Head of caudate nucleus (tissue), 42 donors: Measurements from ENCODE around the gene ZNF134.

Experiments
- DNase-seq, 42 donors: peaks; one replicate each; pipeline versions ENCODE4 v3.0.0 to v3.0.0-alpha.2; 2020 to 2021; ENCODE audit warnings: mixed read lengths in 7 of 42
- intact Hi-C: fragments of 100-400 bp; cut with DNase I; formaldehyde crosslinking; loops from one replicate; pipeline ENCODE4 v1.15.0; 2022

ZNF134 gene

DNA sequence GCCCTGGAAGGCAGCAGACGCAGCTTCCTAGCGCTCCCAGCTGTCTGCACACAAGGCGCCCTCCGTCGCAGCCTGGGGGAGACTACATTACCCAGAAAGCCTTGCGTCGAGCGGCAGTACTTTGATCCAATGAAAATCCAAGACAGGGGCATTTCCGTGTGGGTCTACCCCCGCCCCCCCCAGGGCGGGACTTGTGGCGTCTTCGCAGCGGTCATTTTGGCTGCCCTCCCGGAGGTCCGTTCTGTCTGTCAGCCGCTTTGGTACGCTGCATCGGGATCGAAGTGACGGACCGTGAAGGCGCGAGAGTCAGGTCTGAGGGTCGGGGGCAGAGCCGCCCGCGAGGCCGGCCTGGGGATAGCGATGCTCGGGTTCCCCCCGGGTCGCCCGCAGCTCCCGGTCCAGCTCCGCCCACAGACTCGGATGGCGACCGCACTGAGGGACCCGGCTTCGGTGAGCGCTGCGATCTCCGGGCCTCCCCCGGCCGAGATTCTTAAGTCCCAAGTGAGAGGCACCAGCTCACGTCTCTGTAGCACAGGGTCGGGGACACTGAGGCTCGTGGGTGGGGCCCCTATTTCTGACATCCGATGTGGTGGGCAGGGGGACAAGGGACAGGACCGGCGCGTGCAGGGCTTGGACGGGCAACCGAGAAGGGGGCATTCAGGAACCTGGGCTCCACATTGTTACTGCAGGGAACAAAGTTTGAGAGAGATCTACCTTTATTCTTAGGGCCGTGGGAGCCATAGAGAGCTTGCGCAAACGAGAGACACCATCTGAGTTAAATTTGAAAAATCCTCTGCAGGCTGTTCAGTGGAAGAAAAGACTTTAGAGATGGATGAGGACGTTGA is 19.2 kb downstream of the ZNF134 start, which contains the start of gene ZNF211:
Gene ZNF211 (plus strand): TSS at position 182 of the 845 bp plus-strand sequence. CDS start 179 bp downstream, at position 361.
- peak; percentile 90 to 97 (median 94) for DNase-seq
- intact Hi-C loops: loop anchor here (10.0 kb wide), 1 partner anchor 58 kb away; the partner anchor contains the start of gene ZNF416

- DNase-seq: peak in 1 of 42 donors; percentile 6
- intact Hi-C loops: loop anchor here (10.0 kb wide), 1 partner anchor 59 kb away; the partner anchor contains the start of gene ZNF416
Observed at GRCh38 chr19:57633832-57634131, 19.7 kb downstream of the ZNF134 start.

- intact Hi-C loops: loop anchor here (10.0 kb wide), 1 partner anchor 63 kb away; the partner anchor contains the start of gene ZNF416
- no peak for DNase-seq
Observed at GRCh38 chr19:57637379-57637778, 23.3 kb downstream of the ZNF134 start.

DNA sequence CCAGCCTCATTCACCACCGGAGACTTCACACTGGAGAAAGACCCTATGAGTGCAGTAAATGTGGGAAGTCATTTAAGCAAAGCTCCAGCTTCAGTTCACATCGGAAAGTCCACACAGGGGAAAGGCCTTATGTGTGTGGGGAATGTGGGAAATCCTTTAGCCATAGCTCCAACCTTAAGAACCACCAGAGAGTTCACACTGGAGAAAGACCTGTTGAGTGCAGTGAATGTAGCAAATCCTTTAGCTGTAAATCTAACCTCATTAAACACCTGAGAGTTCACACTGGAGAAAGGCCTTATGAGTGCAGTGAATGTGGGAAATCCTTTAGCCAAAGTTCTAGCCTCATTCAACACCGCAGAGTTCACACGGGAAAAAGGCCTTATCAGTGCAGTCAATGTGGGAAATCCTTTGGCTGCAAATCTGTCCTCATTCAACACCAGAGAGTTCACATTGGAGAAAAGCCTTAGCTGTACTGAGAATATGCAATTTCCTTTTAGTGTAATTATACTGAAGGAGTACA is 27.7 kb downstream of the ZNF134 start:
- no peak for DNase-seq
- intact Hi-C loops: no loop called here

- DNase-seq: peak in 1 of 42 donors; percentile 37
- intact Hi-C loops: no loop called here
Observed at GRCh38 chr19:57642396-57643046, 28.5 kb downstream of the ZNF134 start.

- intact Hi-C loops: no loop called here
Observed at GRCh38 chr19:57643734-57644133, 29.7 kb downstream of the ZNF134 start.

GRCh38 chr19:57648331-57649003 is 34.4 kb downstream of the ZNF134 start:
- DNase-seq: peak in 9 of 42 donors; percentile 7 to 56 (median 25)
- intact Hi-C loops: no loop called here

More at GRCh38 chr19:57643734-57644133, 29.7 kb downstream of the ZNF134 start:
- DNase-seq: peak in 1 of 42 donors; percentile 10

DNA sequence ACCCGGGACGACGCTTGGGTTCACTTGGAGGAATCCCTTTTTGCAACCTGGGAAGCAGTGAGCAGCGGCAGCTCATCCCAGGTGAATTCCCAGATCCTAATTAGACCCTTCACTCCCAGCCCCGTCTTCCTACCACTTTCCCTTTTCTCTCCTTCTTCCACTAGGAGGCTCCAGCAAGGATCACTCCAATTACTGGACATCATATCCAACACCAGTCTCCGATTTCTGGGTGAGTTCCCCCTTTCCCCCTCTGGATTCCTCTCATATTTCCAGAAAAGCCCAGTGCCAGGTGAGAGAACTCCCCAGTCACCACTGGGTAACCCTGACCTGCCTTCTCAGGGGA is 37.6 kb downstream of the ZNF134 start:
- intact Hi-C loops: no loop called here
- DNase-seq: no peak

DNA sequence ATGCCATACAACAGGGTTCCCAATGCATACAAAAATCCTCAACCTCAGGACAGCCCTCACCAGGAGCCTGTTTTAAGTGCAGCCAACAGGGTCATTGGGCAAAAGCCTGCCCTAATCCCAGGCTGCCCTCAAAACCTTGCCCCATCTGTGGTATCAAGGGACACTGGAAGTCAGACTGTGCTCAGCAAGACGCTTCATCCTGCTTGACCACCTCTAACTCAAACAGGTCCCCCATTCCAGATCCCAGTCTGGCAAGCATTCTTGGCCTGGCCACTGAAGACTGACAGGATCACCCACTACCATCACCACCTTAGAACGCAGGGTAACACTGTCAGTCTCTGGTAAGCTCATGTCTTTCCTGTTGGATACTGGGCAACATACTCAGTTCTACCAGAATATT is 39.6 kb downstream of the ZNF134 start:
- DNase-seq: no peak
- intact Hi-C loops: no loop called here

DNA sequence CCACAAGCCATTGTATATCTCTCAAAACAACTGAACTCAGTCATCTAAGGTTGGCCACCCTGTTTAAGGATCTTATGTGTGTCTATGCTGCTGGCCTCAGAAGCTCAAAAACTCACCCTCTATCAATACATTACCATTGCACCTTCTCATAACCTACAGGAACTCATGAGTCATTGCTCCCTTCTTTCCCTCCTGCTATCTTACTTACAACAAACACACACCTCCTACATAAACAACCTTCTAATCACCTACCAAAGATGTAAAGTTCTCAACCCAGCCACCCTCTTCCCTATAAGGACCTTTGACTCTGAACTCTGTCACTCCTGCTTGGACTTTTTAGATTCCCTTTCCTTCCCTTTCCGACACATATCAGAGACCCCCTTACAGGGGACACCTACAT is 41.4 kb downstream of the ZNF134 start:
- intact Hi-C loops: no loop called here
- no peak for DNase-seq

DNA sequence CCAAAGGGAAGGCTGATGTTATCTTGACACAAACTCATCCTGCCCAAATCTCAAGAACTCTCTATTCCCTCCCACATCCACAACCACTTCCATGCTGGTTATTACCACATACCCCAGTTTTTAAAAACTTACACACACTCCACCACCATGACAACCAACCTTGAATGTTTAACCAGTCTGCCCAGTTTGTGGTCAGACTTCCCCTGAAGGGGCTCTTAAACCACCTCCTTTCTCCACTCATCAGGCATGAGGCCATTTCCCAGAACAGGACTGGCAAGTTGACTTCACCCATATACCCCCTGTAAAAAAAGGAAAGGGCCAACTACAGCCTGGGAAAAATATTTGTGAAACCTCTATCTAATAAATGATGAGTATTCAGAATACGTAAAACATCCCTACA is 42.3 kb downstream of the ZNF134 start:
- no peak for DNase-seq
- intact Hi-C loops: no loop called here

GRCh38 chr19:57664269-57665127 is 50.5 kb downstream of the ZNF134 start:
- intact Hi-C loops: no loop called here
- peak in 41 of 42 donors; percentile 12 to 75 (median 52) for DNase-seq

DNA sequence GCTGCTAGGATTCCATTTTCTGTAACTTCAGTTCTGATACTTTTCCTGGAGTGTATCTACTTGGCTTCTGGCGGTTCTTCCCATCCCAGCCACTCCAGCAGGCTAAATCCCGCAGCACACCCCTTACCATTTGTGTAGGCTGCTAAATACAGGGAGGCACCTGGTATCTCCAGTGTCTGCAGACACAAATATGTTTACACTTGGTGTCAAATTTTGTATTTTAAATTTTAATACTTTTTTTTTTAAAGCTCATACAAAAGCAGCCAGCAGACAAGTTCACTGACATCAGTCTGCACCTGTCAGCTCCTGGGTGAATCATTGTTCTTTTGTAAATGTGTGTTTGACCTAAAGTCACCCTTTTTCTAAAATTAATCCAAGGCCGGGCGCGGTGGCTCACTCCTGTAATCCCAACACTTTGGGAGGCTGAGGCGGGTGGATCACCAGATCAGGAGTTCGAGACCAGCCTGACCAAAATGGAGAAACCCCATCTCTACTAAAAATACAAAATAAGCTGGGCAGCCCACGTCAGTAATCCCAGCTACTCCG is 51.3 kb downstream of the ZNF134 start:
- intact Hi-C loops: no loop called here
- DNase-seq: peak in 35 of 42 donors; percentile 6 to 67 (median 32)

GRCh38 chr19:57667228-57667627 is 53.2 kb downstream of the ZNF134 start:
- intact Hi-C loops: no loop called here
- no peak for DNase-seq

DNA sequence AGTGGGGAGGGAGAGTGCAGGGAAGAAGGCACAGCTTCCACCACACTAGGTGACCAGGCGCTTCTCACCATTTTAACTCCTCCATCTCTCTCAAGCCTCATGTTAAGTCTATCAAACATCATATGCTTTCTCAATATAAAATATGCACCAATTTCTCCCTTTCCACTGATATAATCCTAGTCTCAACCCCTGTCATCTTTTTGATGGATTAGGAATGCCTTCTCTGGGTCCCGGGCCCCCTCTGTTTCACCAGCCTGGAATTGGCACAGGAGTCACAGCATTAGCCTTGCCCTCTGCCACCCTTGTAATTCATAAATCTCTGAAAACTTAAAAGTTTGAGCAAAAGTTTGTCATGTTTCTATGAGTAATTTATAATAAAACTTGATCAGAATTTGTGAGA is 54.6 kb downstream of the ZNF134 start, which contains the start of gene ZSCAN4:
Gene ZSCAN4 (plus strand): TSS at position 301 of the 400 bp plus-strand sequence. CDS start 7,211 bp downstream, outside the sequence.
- intact Hi-C loops: no loop called here
- DNase-seq: no peak

DNA sequence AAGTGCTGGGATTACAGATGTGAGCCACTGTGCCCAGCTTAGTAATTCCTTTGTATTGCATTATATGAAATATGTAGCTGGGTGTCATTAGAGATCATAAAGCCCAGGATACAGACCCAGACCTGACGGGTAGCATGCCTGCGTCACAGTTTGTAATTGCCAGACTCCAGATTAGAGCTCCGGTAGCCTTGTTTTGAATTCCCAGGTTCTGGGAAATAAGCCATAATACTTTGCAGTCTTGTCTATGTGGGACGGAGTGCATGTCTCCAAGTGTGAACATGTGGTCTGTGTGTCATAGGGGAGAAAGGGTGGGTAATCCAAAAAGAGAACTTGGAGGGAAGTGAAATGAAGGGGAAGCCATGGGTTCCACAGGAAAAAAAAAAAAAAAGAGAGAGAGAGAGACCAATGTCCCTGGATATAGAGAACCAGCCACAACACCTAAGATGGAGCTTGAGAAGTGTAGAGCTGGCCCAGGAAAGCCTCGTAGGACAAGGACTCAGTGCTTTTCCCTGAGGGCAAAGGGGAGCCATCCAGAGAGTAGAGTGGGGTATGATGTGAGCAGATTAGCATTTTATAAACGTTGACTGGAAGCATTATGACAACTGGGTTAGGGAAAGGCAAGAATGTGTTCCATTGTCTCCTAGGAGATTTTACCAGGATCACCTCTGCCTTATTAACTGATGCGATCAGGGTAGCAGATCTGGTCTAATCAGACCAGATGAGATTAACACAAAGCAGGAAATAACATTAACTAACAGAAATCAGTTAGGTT is 57.3 kb downstream of the ZNF134 start:
- DNase-seq: no peak
- intact Hi-C loops: no loop called here

DNA sequence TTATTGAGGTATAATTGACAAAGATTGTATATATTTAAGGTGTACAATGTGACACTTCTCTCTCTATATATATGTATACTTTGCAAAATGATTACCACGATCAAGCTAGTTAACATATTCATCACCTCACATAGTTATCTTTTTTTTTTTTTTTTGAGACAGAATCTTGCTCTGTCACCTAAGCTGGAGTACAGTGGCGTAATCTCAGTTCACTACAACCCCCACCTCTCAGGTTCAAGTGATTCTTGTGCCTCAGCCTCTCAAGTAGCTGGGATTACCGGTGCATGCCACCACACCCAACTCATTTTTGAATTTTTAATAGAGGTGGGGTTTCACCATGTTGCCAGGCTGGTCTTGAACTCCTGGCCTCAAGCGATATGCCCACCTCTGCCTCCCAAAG is 58.4 kb downstream of the ZNF134 start:
- DNase-seq: no peak
- intact Hi-C loops: no loop called here
